ENCODE results near the gene SPTBN5. TPM values are rescaled to one million over a fixed set of nuclear protein-coding genes. Genes with fewer than 3 reads are reported as not detected.
A peak's percentile ranks its signal among the peaks of the same experiment; 100 is the strongest.

Gene SPTBN5
- total RNA-seq, 1 experiment from 2014 or later: 0.84 TPM

- no TSS peak for BruUV-seq (replicated peaks)
- intact Hi-C loops (cut with micrococcal nuclease): no loop called here
- H3K9me3 ChIP-seq (ENCODE audit: low read length): no peaks in the 10 kb centered on the region
- peaks cover 50% of the 10 kb centered on the region for H3K79me2 ChIP-seq (ENCODE audit: low read length)
- no peaks in the 10 kb centered on the region for H3K9me2 ChIP-seq (replicated peaks; ENCODE audit: low read length)
- TF ChIP-seq CTCF (conservative IDR thresholded peaks at IDR 0.05; ENCODE audit: low read depth, low read length): no peak
- no peak for TF ChIP-seq EZH2phosphoT487 (IDR thresholded peaks at IDR 0.05; ENCODE audit: borderline replicate concordance, low read length)
- no peak for TF ChIP-seq EZH2 (IDR thresholded peaks at IDR 0.05; ENCODE audit: low read length, unreplicated experiment)
- no peak overlapping the region for H3K27ac ChIP-seq (ENCODE audit: low read length)
- peaks cover 10% of the 10 kb centered on the region for H3K36me3 ChIP-seq (ENCODE audit: low read depth, low read length)
- ChIA-PET POLR2A (ENCODE audit: unreplicated experiment) (no interaction called here), CTCF (no interaction called here)
- ATAC-seq: no peak
- H2AFZ ChIP-seq (ENCODE audit: low read length): no peak overlapping the region
- H3K27me3 ChIP-seq (ENCODE audit: low read length): no peaks in the 10 kb centered on the region
- H3K4me1 ChIP-seq (ENCODE audit: insufficient read depth, low read length): peaks cover 60% of the 10 kb centered on the region
- DNase-seq: peak; percentile 46
- H3K9ac ChIP-seq (ENCODE audit: low read length): no peak overlapping the region
- peaks cover 14% of the 10 kb centered on the region for H3F3A ChIP-seq (ENCODE audit: low read length, unreplicated experiment)
- H3K4me3 ChIP-seq (ENCODE audit: low read length): no peak overlapping the region
- H4K20me1 ChIP-seq (ENCODE audit: low read length): no peaks in the 10 kb centered on the region
- H3K4me2 ChIP-seq (ENCODE audit: low read length): peak overlapping the region; percentile 27; the same call in 1 of the 2 replicates
Observed at GRCh38 chr15:41798607-41799487, 95.0 kb downstream of the SPTBN5 start.

Small RNA genes lying within 50 kb of the gene (microRNA-seq; reads per million reads assigned to microRNA genes)
- not detected for gene MIR4310 (ENCODE audit: unreplicated experiment)

Other genes starting within 250 kb of the SPTBN5 start
- 19.0 and 21.2 TPM in 2 replicates for gene MGA, start 233.6 kb downstream of the SPTBN5 start, total RNA-seq (2014; rRNA removed)
- gene MAPKBP1, start 119.6 kb downstream of the SPTBN5 start, total RNA-seq (2014; rRNA removed): 23.8 and 29.1 TPM in 2 replicates
- gene JMJD7, start 66.0 kb downstream of the SPTBN5 start, total RNA-seq (2014; rRNA removed): 8.1 and 13.7 TPM in 2 replicates
- gene PLA2G4B, start 55.2 kb downstream of the SPTBN5 start, total RNA-seq (2014; rRNA removed): 7.0 and 12.2 TPM in 2 replicates
- 57.8 and 66.9 TPM in 2 replicates for gene EHD4, start 78.5 kb upstream of the SPTBN5 start, total RNA-seq (2014; rRNA removed)
- not detected in 2 replicates for gene PLA2G4E, start 127.0 kb upstream of the SPTBN5 start, total RNA-seq (2014; rRNA removed)
- gene PLA2G4D, start 200.5 kb upstream of the SPTBN5 start, total RNA-seq (2014; rRNA removed): 0.17 and 0.55 TPM in 2 replicates

All from PC-3 (cell line).